GM21737 (cell line): ENCODE results near the gene THADA.
"Not testable (repeated sequence)": the region's sequence is repeated elsewhere in the genome, so short reads cannot be mapped to it uniquely, and the experiment has no call there.

Experiments
- ATAC-seq: cut with Tn5 transposase; IDR thresholded peaks from one replicate; pipeline ENCODE4 v1.9.1; 2021; ENCODE audit warnings: mild to moderate bottlenecking, moderate library complexity; ENCODE audit not compliant: unreplicated experiment

Gene THADA

DNA sequence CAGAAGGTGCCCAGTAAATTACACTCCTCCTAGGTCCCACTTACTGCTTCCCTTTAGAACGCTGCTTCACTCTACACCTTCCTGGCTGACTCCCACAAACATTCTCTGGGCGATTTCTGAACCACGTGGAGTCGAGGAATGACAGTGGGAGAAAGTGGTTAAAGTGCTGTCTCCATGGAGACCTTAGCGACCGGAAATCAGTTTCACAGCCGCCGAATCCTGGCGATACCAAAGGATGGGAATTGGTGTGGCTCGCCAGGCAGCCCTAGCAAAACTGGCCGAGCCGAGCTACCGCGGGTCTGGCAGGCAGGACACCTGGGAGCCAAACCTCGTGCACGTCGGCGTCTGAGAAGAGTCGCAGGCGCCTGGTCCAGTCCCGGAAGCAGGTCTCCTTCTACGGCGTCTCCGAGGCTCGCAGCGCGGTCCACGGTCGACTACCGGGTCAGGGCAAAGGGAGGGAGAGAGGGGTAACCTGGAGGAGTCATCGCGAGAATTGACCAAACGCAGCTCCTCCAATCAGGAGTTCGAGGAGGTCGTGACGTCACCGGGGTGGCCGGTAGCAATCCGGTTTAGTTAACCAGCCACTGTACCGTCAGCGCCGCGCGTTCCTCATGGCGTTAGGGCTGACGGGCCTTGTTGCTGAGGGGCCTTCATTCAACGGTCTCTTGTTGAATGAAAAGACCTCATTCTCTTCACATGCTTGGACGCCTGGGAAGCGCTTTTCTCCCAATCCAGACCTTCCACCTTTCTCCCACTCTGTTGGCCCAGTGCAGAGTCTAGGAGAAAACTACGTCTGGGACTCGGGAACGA lies at the start of gene THADA:
Gene THADA, minus strand, starts transcription at position 436 of the 810 bp plus-strand sequence. CDS start 3,646 bp downstream, outside the sequence.
- peak; percentile 98 for ATAC-seq

DNA sequence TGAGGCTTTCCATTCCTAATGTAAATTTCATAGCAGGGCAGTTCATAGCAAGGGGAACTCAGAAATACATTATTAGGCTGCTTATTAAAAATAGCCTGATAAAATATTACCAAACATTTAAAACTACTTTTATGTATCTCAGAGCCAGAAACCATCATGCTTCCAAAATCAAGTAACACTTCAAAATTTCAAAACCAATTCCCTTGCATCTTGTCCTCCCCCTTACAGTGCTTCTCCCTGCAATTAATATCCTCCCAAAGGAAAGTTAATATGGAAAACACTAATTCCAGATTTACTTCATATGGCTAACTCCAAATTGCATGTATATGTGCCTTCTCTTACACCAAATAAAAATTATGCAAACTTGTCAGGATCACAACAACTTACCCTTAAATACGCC lies 47.8 kb upstream of the THADA start:
- ATAC-seq, result no peak

- ATAC-seq, result no peak
These were observed 46.5 kb upstream of the THADA start for GRCh38 chr2:43642363-43642762.

GRCh38 chr2:43637030-43637803 lies 41.4 kb upstream of the THADA start, which contains the start of gene PLEKHH2:
PLEKHH2 (plus strand) TSS chr2:43637260; CDS start chr2:43644674, 7,414 bp downstream.
- peak; percentile 100 for ATAC-seq

GRCh38 chr2:43636621-43637020 lies 40.8 kb upstream of the THADA start:
- no peak for ATAC-seq

GRCh38 chr2:43636153-43636552 lies 40.3 kb upstream of the THADA start:
- ATAC-seq, result not testable (repeated sequence)

- ATAC-seq, result no peak
These were observed 38.9 kb upstream of the THADA start for GRCh38 chr2:43634604-43635306.

GRCh38 chr2:43631618-43632317 lies 35.9 kb upstream of the THADA start:
- ATAC-seq, result no peak

DNA sequence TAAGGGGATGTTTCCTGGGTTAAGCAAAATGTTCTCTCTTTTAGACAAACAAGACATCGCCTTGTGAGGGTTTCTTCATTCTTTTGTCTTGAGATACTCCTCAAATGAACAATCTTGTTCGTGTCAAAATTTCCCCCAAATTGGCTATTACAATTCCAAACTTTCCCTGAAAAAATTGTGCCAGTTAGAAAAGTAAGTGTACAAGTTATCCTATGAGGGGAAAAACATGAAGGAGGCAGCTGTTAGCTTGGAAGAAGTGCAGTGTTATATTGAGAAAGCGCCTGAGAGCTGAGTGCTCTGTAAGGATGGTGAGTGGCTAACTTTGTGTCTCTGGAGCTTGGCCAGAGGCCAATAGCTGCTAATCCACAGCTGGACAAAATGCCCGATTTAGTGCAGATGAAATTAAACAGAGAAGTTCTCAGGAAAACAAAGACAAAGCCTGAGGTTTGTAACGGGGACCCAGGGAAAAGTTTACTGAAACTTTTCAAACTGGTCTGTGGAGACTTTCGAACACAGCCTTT lies 27.2 kb upstream of the THADA start:
- no peak for ATAC-seq

GRCh38 chr2:43619511-43619910 lies 23.7 kb upstream of the THADA start:
- no peak for ATAC-seq

DNA sequence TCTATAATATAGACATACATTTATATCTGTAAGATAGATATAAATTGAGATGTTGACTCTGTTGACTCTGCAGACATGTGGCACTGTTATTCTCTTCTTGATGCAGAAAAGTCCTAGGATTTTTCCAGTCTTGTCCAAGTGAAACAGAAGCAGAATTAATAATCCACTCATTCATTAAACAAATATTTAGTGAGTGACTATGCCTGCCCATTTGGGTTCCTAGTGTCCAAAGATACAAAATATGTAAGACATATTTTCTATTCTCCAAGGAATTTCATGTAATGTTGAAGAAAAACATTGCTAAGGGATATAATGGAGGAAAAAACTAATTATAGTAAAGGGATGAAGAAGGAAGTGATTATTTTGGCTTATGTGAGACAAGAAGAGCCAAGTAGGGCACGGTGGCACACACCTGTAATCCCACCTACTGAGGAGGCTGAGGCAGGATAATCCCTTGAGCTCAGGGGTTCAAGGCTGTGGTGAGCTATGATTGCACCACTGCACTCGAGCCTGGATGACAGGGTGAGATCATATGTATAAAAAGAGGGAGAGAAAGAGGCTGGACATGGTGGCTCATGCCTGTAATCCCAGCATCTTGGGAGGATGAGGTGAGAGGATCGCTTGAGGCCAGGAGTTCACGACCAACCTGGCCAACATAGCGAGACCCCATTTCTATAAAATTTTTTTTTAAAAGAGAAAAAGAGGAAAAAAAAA lies 21.3 kb upstream of the THADA start:
- no peak for ATAC-seq

DNA sequence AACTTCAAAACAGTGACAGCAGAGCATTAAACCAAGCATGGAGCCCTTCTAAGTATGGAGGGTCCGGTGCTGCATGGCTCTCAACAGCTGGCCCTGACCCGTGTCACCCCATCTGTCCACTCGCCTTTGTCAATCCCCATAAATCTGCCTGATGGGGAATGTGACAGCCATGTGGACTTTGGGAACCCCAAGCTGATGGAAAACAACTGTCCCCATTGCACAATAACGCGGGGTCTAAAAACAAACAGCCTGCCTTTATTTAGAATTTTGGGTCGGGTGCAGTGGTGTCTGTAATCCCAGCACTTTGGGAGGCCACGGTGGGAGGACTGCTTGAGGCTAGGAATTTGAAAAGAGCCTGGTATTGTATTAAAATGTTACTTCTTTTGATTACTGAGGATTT lies 17.1 kb upstream of the THADA start:
- no peak for ATAC-seq

DNA sequence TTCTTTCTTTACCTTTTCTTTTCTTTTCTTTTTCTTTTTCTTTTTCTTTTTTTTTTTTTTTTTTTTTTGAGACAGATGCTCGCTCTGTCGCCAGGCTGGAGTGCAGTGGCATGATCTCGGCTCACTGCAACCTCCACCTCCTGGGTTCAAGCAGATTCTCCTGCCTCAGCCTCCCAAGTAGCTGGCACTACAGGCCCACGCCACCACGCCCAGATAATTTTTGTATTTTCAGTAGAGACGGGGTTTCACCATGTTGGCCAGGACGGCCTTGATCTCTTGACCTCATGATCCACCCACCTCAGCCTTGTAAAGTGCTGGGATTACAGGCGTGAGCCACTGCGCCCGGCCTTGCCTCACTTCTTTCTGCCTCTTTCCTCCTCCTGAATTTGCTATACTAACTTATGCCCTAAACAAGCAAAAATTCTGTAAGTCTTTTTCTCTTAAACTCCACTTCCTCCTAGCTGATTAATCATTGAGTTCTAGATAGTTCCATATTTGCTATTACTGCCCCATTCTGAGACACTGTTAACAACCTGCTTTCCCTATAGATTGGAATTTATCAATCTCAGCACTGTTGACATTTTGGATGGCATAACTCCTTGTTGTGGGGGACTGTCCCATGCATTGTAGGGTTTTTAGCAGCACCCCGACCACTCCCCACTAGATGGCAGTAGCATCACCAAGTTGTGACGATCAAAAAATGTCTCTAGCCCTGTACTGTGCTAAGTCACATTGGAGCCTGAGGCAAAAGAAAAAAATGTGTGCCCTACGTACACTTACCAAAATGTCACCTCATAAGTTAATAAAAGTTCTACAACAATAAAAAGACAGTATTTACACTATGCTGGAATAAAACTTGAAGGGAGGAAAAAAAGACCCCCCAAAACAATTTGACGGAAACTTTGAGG lies 16.4 kb upstream of the THADA start:
- peak; percentile 84 for ATAC-seq

DNA sequence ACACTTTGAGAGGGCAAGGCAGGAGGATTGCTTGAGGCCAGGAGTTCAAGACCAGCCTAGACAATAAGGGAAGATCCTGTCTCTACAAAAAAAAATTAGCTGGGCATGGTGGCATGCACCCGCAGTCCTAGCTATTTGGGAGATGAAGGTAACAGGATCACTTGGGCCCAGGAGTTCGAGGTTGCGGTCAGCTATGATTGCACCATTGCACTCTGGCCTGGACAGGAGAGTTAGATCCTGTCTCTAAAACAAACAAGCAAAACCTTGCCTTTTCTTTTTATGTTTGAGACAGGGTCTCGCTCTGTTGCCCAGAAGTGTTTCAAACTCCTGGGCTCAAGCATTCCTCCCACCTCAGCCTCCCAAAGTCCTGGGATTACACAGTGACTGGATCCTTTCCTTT lies 14.5 kb upstream of the THADA start:
- ATAC-seq, result no peak

DNA sequence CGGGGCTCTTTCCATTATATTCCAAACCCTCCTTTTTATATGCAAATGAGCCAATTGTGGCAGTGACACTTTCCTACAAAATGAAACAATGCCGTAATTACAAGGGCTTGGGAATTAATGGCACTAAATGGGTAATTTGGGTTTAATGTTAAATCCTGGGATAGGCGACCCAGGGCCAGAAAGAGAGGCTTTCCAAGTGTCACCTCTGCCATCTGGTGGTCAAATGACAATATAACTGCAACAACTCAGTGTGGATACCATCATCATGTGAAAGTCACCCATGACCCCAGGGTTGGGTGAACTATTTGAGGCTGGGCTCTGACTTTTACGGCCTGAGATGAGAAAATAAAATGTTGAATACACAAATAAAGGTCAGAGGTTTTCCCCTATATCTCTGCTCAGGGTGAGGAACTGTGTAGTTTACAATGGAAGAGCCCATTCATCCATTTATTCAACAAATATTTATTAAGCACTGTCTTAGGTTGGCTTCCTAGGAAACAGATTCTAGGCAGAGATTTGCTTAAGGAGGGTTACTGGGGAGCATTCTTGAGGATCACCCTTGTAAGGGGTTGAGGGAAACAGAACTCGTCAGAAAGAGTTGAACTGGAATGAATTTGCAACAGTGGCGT lies 13.6 kb upstream of the THADA start:
- ATAC-seq, result peak; percentile 59

DNA sequence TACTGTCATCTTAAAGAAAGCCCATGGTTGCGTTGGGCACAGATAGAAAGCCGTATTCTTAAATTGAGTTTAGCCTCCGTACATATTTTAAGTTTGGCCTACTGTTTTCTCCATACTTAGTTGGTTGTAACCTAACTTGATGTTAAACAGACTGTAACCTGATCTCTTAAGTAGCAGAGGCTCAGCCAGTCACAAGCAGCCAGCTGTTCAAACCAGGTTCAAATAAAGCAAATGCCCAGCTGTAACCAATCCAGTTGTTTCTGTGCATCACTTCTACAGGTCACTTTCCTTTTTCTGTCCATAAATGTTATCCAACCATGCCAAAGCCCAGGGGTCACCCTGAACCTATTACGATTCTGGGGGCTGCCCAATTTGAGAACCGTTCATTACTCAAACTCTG lies 10.0 kb upstream of the THADA start:
- ATAC-seq, result no peak

GRCh38 chr2:43605079-43605655 lies 9.3 kb upstream of the THADA start:
- no peak for ATAC-seq

GRCh38 chr2:43604674-43605073 lies 8.8 kb upstream of the THADA start:
- no peak for ATAC-seq
